Measurements from ENCODE around the gene GMDS.

- TF ChIP-seq CTCF (IDR thresholded peaks at IDR 0.05; ENCODE audit: borderline replicate concordance, extremely low read depth, low read length, poor library complexity, severe bottlenecking) (no peak), EZH2 (IDR thresholded peaks at IDR 0.05; ENCODE audit: borderline replicate concordance, low read depth, low read length, severe bottlenecking) (no peak)
Observed at GRCh38 chr6:2008383-2008976, 236.9 kb downstream of the GMDS start.

All from DND-41 (cell line).